BLaER1 (cell line): Measurements from ENCODE around the gene ZFP64.

ENCODE experiments used
- H3K27ac ChIP-seq: shearing (Covaris generic); formaldehyde crosslinking; 2 replicates; pipeline ENCODE4 v1.8.1; 2022
- H3K27me3 ChIP-seq: shearing (Covaris generic); formaldehyde crosslinking; 2 replicates; pipeline ENCODE4 v1.8.1; 2022
- H3K36me3 ChIP-seq: shearing (Covaris generic); formaldehyde crosslinking; 2 replicates; pipeline ENCODE4 v1.8.1; 2022
- H3K4me1 ChIP-seq: shearing (Covaris generic); formaldehyde crosslinking; 2 replicates; pipeline ENCODE4 v1.8.1; 2022
- H3K4me2 ChIP-seq: shearing (Covaris generic); formaldehyde crosslinking; 2 replicates; pipeline ENCODE4 v1.8.1; 2022
- H3K4me3 ChIP-seq: shearing (Covaris generic); formaldehyde crosslinking; 2 replicates; pipeline ENCODE4 v1.8.1; 2022
- H3K9ac ChIP-seq: shearing (Covaris generic); formaldehyde crosslinking; 2 replicates; pipeline ENCODE4 v1.8.1; 2022
- H3K9me3 ChIP-seq: shearing (Covaris generic); formaldehyde crosslinking; 2 replicates; pipeline ENCODE4 v1.8.1; 2022
- H4K20me1 ChIP-seq: shearing (Covaris generic); formaldehyde crosslinking; 2 replicates; pipeline ENCODE4 v1.8.1; 2022
- Cebpa-rat ChIP-seq: shearing (Covaris generic); IDR thresholded peaks from 2 replicates; pipeline ENCODE4 v1.8.1; 2022

The ZFP64 gene

DNA sequence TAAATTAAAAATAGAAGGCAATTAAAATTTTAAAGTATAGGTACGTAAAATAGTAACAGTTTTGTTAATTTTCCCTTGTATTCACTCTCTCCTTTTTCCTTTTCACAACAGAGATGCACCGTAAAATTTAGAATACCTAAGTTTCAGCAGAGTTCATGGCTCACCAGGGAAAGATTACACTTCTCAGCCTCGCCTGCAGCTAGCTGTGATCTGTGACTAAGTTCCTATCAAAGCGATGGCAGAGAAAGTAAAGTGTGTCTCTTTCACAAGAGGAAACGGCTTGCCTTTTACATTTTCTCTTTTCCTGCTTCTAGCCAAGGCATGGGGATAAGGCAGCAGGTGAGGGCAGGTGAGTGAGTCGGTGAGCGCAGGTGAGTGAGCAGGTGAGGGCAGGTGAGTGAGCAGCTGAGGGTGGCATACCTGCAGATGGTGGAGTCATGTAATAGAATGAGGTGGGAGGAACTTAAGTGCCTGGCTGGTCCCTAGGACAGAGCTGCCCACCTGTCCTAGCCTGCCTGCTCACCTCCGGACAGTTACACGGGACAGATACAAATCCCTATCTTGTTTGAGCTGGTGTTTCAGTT lies 30.9 kb downstream of the ZFP64 start:
- no peak overlapping the region for H3K4me2 ChIP-seq
- H3K4me1 ChIP-seq = no peaks in the 10 kb centered on the region
- H3K36me3 ChIP-seq = peaks cover 97% of the 10 kb centered on the region
- no peak overlapping the region for H3K4me3 ChIP-seq
- no peaks in the 10 kb centered on the region for H4K20me1 ChIP-seq
- no peak overlapping the region for H3K27ac ChIP-seq
- H3K9me3 ChIP-seq = peaks cover 34% of the 10 kb centered on the region
- H3K27me3 ChIP-seq = no peaks in the 10 kb centered on the region
- TF ChIP-seq Cebpa-rat = no peak
- no peak overlapping the region for H3K9ac ChIP-seq

GRCh38 chr20:52160049-52160570 lies 31.5 kb downstream of the ZFP64 start:
- no peak overlapping the region for H3K4me2 ChIP-seq
- no peaks in the 10 kb centered on the region for H4K20me1 ChIP-seq
- no peak overlapping the region for H3K4me3 ChIP-seq
- no peak overlapping the region for H3K27ac ChIP-seq
- H3K9ac ChIP-seq = no peak overlapping the region
- no peaks in the 10 kb centered on the region for H3K27me3 ChIP-seq
- no peaks in the 10 kb centered on the region for H3K4me1 ChIP-seq
- peaks cover 97% of the 10 kb centered on the region for H3K36me3 ChIP-seq
- peaks cover 31% of the 10 kb centered on the region for H3K9me3 ChIP-seq
- TF ChIP-seq Cebpa-rat = no peak

GRCh38 chr20:52154575-52154974 lies 37.0 kb downstream of the ZFP64 start:
- no peak overlapping the region for H3K4me2 ChIP-seq
- H3K27me3 ChIP-seq = no peaks in the 10 kb centered on the region
- peaks cover 84% of the 10 kb centered on the region for H3K36me3 ChIP-seq
- peaks cover 27% of the 10 kb centered on the region for H3K9me3 ChIP-seq
- 0 out of 2 replicates have a peak, but pooled peaks cover 18% of the 10 kb centered on the region for H4K20me1 ChIP-seq
- no peak overlapping the region for H3K27ac ChIP-seq
- no peak overlapping the region for H3K9ac ChIP-seq
- no peaks in the 10 kb centered on the region for H3K4me1 ChIP-seq
- no peak for TF ChIP-seq Cebpa-rat
- no peak overlapping the region for H3K4me3 ChIP-seq

GRCh38 chr20:52153896-52154295 lies 37.7 kb downstream of the ZFP64 start:
- Histone ChIP-seq H3K4me2 (no peak overlapping the region), H3K27ac (no peak overlapping the region), H3K4me3 (no peak overlapping the region), H3K36me3 (peaks cover 82% of the 10 kb centered on the region), H3K9me3 (peaks cover 20% of the 10 kb centered on the region), H3K9ac (no peak overlapping the region), H4K20me1 (0 out of 2 replicates have a peak, but pooled peaks cover 18% of the 10 kb centered on the region), H3K4me1 (no peaks in the 10 kb centered on the region), H3K27me3 (no peaks in the 10 kb centered on the region)
- TF ChIP-seq Cebpa-rat = no peak

DNA sequence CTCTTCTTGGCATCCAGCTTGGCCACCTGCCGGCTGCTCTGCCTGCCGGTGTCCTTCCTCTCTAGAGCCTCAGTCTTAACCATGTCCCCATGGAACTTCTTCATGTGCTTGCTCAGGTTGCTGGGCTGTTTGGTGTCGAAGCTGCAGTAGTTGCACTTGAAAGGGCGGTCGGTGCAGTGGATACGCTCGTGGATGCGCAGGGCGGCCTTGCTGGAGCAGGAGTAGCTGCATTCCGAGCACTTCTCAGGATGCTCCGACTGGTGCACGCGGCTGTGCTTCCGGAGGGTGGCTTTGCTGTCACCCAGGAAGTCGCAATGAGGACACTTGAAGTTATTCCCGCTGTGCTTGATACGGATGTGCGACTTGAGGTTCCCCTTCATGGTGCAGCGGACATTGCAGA lies 38.7 kb downstream of the ZFP64 start:
- Histone ChIP-seq H4K20me1 (0 out of 2 replicates have a peak, but pooled peaks cover 18% of the 10 kb centered on the region), H3K27ac (no peak overlapping the region), H3K36me3 (peaks cover 75% of the 10 kb centered on the region), H3K4me2 (no peak overlapping the region), H3K9me3 (peaks cover 10% of the 10 kb centered on the region), H3K4me3 (no peak overlapping the region), H3K4me1 (no peaks in the 10 kb centered on the region), H3K9ac (no peak overlapping the region), H3K27me3 (no peaks in the 10 kb centered on the region)
- TF ChIP-seq Cebpa-rat = no peak

DNA sequence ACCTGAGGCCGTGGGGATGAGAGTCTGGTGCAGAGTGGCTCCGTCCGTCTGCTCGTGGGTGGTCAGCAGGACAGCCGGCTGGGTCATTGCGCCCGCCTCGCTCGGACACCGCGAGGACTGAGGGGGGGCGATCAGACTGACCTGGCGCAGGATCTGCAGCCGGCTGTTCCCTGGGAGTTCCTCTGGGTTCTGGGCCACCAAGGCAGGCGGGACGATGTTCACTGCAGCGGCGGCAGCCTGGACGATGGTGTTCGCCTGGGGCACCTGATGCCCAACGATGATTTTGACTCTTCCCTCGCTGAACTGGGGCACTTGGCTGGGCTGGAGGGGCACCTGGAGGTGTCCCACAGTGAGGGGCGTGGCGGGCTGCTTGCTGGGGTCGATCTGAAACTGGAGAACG lies 39.2 kb downstream of the ZFP64 start:
- H3K4me1 ChIP-seq = no peaks in the 10 kb centered on the region
- no peak for TF ChIP-seq Cebpa-rat
- H3K27me3 ChIP-seq = no peaks in the 10 kb centered on the region
- H3K4me3 ChIP-seq = no peak overlapping the region
- no peak overlapping the region for H3K9ac ChIP-seq
- peaks cover 5% of the 10 kb centered on the region for H3K9me3 ChIP-seq
- H3K36me3 ChIP-seq = peaks cover 70% of the 10 kb centered on the region
- no peak overlapping the region for H3K27ac ChIP-seq
- H4K20me1 ChIP-seq = 0 out of 2 replicates have a peak, but pooled peaks cover 18% of the 10 kb centered on the region
- H3K4me2 ChIP-seq = no peak overlapping the region

- no peak overlapping the region for H3K9ac ChIP-seq
- no peak for TF ChIP-seq Cebpa-rat
- H3K27me3 ChIP-seq = no peaks in the 10 kb centered on the region
- H4K20me1 ChIP-seq = 0 out of 2 replicates have a peak, but pooled peaks cover 18% of the 10 kb centered on the region
- no peak overlapping the region for H3K4me2 ChIP-seq
- peaks cover 53% of the 10 kb centered on the region for H3K36me3 ChIP-seq
- no peaks in the 10 kb centered on the region for H3K4me1 ChIP-seq
- no peak overlapping the region for H3K4me3 ChIP-seq
- H3K27ac ChIP-seq = no peak overlapping the region
- no peaks in the 10 kb centered on the region for H3K9me3 ChIP-seq
These were observed 40.9 kb downstream of the ZFP64 start for GRCh38 chr20:52150440-52151258.

DNA sequence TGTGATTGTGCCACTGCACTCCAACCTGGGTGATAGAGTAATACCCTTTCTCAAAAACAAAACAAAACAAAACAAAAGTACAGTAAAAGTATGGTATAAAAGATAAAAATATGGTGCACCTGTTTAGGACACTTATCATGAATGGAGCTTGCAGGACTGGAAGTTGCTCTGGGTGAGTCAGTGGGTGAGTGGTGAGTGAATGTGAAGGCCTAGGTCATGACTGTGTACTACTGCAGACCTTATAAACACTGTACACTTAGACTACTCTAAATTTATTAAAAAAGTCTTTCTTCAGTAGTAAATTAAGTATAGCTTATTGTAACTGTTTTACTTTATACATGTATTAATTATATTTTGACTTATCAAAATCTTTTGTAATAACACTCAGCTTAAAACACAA lies 46.0 kb downstream of the ZFP64 start:
- Histone ChIP-seq H3K4me1 (peaks cover 16% of the 10 kb centered on the region; the same call in 1 of the 2 replicates), H3K36me3 (peaks cover 21% of the 10 kb centered on the region; the same call in 1 of the 2 replicates), H3K4me2 (no peak overlapping the region), H4K20me1 (no peaks in the 10 kb centered on the region), H3K9me3 (peaks cover 16% of the 10 kb centered on the region), H3K4me3 (no peak overlapping the region), H3K27ac (no peak overlapping the region), H3K27me3 (no peaks in the 10 kb centered on the region), H3K9ac (no peak overlapping the region)
- no peak for TF ChIP-seq Cebpa-rat

DNA sequence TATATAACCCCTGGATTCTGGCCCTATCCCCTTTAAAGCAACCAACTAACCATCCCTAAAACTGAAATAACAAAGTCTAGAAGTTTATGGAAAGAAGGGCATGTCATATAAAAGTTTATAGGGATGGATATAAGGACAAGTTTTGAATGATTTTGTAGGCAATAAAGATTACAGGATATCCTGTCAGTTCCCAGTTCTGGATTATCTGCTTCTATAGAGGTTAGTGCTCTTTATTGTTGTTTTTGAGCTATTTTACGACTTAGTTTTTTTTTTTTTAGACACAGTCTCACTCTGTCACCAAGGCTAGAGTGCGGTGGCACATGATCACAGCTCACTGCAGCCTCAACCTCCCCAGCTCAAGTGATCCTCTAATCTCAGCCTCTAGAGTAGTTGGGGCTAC lies 48.3 kb downstream of the ZFP64 start:
- Histone ChIP-seq H3K36me3 (peaks cover 20% of the 10 kb centered on the region), H3K4me3 (no peak overlapping the region), H3K9me3 (peaks cover 24% of the 10 kb centered on the region), H4K20me1 (no peaks in the 10 kb centered on the region), H3K4me2 (no peak overlapping the region), H3K27me3 (no peaks in the 10 kb centered on the region), H3K4me1 (peaks cover 16% of the 10 kb centered on the region; the same call in 1 of the 2 replicates), H3K27ac (no peak overlapping the region), H3K9ac (no peak overlapping the region)
- TF ChIP-seq Cebpa-rat = no peak

- no peaks in the 10 kb centered on the region for H4K20me1 ChIP-seq
- no peak overlapping the region for H3K4me3 ChIP-seq
- H3K9ac ChIP-seq = no peak overlapping the region
- H3K4me2 ChIP-seq = no peak overlapping the region
- no peaks in the 10 kb centered on the region for H3K27me3 ChIP-seq
- TF ChIP-seq Cebpa-rat = no peak
- H3K36me3 ChIP-seq = peaks cover 20% of the 10 kb centered on the region
- H3K9me3 ChIP-seq = peaks cover 24% of the 10 kb centered on the region
- no peak overlapping the region for H3K27ac ChIP-seq
- peaks cover 16% of the 10 kb centered on the region; the same call in 1 of the 2 replicates for H3K4me1 ChIP-seq
These were observed 48.8 kb downstream of the ZFP64 start for GRCh38 chr20:52142757-52143156.
